Calu3 (cell line): ENCODE results near the gene DPM1. TPM values are rescaled to one million over a fixed set of nuclear protein-coding genes. Genes with fewer than 3 reads are reported as not detected.

Experiments
- BruUV-seq: library from RNA; stranded (reverse); fragments of 400-500 nt; replicated peaks from 2 replicates; lab custom pipeline; 2021; lab: Mats Ljungman, UMichigan
- CTCF ChIA-PET: fragments of 300-600 bp; sonication (Branson Sonifier 250); formaldehyde crosslinking; loops from one replicate; lab custom pipeline; 2022; ENCODE audit warnings: antibody characterized with exemption; lab: Charles Lee
- DNase-seq: peaks from one replicate; pipeline ENCODE4 v3.0.0; 2022
- H3K27ac Mint-ChIP-seq: one replicate; pipeline ENCODE4 v1.8.0; 2022; ENCODE audit warnings: mixed read lengths; ENCODE audit not compliant: unreplicated experiment
- H3K27me3 Mint-ChIP-seq: one replicate; pipeline ENCODE4 v1.8.0; 2022; ENCODE audit warnings: mixed read lengths; ENCODE audit not compliant: unreplicated experiment
- H3K36me3 Mint-ChIP-seq: one replicate; pipeline ENCODE4 v1.8.0; 2022; ENCODE audit warnings: mild to moderate bottlenecking, moderate library complexity, mixed read lengths; ENCODE audit not compliant: insufficient read depth, unreplicated experiment
- H3K4me1 Mint-ChIP-seq: one replicate; pipeline ENCODE4 v1.8.0; 2022; ENCODE audit warnings: mild to moderate bottlenecking, low read depth, mixed read lengths; ENCODE audit not compliant: unreplicated experiment
- H3K4me3 Mint-ChIP-seq: one replicate; pipeline ENCODE4 v1.8.0; 2022; ENCODE audit warnings: mild to moderate bottlenecking, low read depth, moderate library complexity, mixed read lengths; ENCODE audit not compliant: unreplicated experiment
- H3K9me3 Mint-ChIP-seq: one replicate; pipeline ENCODE4 v1.8.0; 2022; ENCODE audit warnings: low read depth, mixed read lengths; ENCODE audit not compliant: unreplicated experiment
- intact Hi-C: fragments of 100-400 bp; cut with micrococcal nuclease; formaldehyde crosslinking; loops from one replicate; pipeline ENCODE4 v1.10.0; 2022; ENCODE audit not compliant: unreplicated experiment
- total RNA-seq: library from RNA; stranded (reverse); gene quantifications from 2 replicates; pipeline ENCODE4 v1.2.3, GENCODE V29; 2022
- TF ChIP-seq, protein P1 (sequence below): fragments of 200-600 bp; IDR thresholded peaks from one replicate; pipeline ENCODE4 v1.8.0; 2022; ENCODE audit warnings: antibody characterized with exemption; ENCODE audit not compliant: unreplicated experiment

DPM1 gene
- total RNA-seq, 1 experiment from 2014 or later, result 89.1 TPM

DNA sequence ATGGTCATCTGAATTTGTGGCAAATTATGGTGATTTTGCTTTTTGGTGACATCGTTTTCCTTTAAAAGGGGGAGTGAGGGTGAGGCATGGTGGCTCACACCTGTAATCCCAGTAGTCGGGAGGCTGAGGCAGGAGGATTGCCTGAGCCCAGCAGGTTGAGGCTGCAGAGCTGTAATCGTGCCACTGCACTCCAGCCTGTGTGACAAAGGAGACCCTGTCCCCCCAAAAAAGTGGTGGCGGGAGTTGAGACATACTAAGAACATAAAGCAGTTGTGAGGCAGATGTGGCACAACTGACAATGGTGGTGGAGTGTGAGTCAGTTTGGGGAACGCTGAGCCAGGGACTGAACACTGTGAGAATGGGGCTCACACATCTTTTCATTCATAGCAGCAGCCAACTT is 72.6 kb downstream of the DPM1 start:
- CTCF ChIA-PET, result interaction anchor here (0.9 kb wide), 1 partner anchor 10 kb away, joined by 3 read pairs; no protein-coding TSS in a partner anchor
- intact Hi-C loops, result no loop called here
- H3K4me3 Mint-ChIP-seq, result no peak overlapping the region
- TF ChIP-seq, protein P1, sequence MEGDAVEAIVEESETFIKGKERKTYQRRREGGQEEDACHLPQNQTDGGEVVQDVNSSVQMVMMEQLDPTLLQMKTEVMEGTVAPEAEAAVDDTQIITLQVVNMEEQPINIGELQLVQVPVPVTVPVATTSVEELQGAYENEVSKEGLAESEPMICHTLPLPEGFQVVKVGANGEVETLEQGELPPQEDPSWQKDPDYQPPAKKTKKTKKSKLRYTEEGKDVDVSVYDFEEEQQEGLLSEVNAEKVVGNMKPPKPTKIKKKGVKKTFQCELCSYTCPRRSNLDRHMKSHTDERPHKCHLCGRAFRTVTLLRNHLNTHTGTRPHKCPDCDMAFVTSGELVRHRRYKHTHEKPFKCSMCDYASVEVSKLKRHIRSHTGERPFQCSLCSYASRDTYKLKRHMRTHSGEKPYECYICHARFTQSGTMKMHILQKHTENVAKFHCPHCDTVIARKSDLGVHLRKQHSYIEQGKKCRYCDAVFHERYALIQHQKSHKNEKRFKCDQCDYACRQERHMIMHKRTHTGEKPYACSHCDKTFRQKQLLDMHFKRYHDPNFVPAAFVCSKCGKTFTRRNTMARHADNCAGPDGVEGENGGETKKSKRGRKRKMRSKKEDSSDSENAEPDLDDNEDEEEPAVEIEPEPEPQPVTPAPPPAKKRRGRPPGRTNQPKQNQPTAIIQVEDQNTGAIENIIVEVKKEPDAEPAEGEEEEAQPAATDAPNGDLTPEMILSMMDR, result no peak
- H3K4me1 Mint-ChIP-seq, result peaks cover 8% of the 10 kb centered on the region
- DNase-seq, result no peak
- no peaks in the 10 kb centered on the region for H3K9me3 Mint-ChIP-seq
- H3K27ac Mint-ChIP-seq, result no peak overlapping the region
- peaks cover 22% of the 10 kb centered on the region for H3K36me3 Mint-ChIP-seq
- no TSS peak for BruUV-seq
- H3K27me3 Mint-ChIP-seq, result no peaks in the 10 kb centered on the region

DNA sequence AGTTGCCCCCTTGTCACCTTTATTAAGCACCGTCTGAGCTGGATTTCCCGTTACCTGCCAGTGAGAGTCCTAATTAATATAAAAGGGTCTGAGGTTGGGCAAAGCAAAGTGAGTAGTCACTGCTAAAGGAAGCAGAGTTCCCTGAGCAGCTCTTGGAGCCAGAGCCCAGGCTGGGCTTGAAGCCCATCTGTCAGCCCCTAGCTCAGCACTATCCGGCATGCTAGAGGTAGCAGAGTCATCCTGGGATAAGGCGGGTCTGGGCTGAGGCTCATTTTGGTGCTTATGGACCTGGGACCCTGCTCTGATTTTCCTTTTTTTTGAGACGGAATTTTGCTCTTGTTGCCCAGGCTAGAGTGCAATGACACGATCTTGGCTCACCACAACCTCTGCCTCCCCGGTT is 73.3 kb downstream of the DPM1 start:
- TF ChIP-seq, protein P1, result no peak
- CTCF ChIA-PET, result no interaction called here
- Mint-ChIP-seq H3K4me3 (no peak overlapping the region), H3K36me3 (peaks cover 19% of the 10 kb centered on the region), H3K27me3 (no peaks in the 10 kb centered on the region), H3K4me1 (peaks cover under 1% of the 10 kb centered on the region), H3K9me3 (no peaks in the 10 kb centered on the region), H3K27ac (no peak overlapping the region)
- intact Hi-C loops, result no loop called here
- BruUV-seq, result no TSS peak
- DNase-seq, result no peak

Other genes starting within 250 kb of the DPM1 start
- gene PARD6B, start 227.0 kb downstream of the DPM1 start, total RNA-seq, result 114 and 127 TPM in 2 replicates
- gene BCAS4, start 163.5 kb downstream of the DPM1 start, total RNA-seq, result 11.3 and 13.5 TPM in 2 replicates
- gene ADNP, start 27.1 kb downstream of the DPM1 start, total RNA-seq, result 91.8 and 103 TPM in 2 replicates
- 13.2 and 15.4 TPM in 2 replicates for gene MOCS3, start 286 bp upstream of the DPM1 start, total RNA-seq
- 3.9 and 6.8 TPM in 2 replicates for gene KCNG1, start 64.6 kb upstream of the DPM1 start, total RNA-seq